CD4-positive, alpha-beta T cell treated with Interferon alpha-2 for 1 hour (primary cell): Measurements from ENCODE around the gene ATG7.
A peak's percentile ranks its signal among the peaks of the same experiment; 100 is the strongest.
"Not testable (repeated sequence)": the region's sequence is repeated elsewhere in the genome, so short reads cannot be mapped to it uniquely, and the experiment has no call there.

Experiments used
- DNase-seq, 2 donors: peaks; one replicate each; pipeline ENCODE4 v3.0.0-alpha.2; 2020 to 2022

Gene ATG7

GRCh38 chr3:11437506-11437905 is 165.3 kb downstream of the ATG7 start:
- DNase-seq, result no peak

- no peak for DNase-seq
Measured at GRCh38 chr3:11438646-11439045, 166.4 kb downstream of the ATG7 start.

GRCh38 chr3:11441346-11441745 is 169.1 kb downstream of the ATG7 start:
- DNase-seq, result not testable (repeated sequence)

- DNase-seq, result no peak
Measured at GRCh38 chr3:11444404-11444803, 172.2 kb downstream of the ATG7 start.

GRCh38 chr3:11445193-11445592 is 173.0 kb downstream of the ATG7 start:
- DNase-seq, result not testable (repeated sequence)

- DNase-seq, result no peak
Measured at GRCh38 chr3:11445883-11446282, 173.7 kb downstream of the ATG7 start.

- no peak for DNase-seq
Measured at GRCh38 chr3:11447584-11448200, 175.5 kb downstream of the ATG7 start.

GRCh38 chr3:11450015-11450414 is 177.8 kb downstream of the ATG7 start:
- DNase-seq, result no peak

- no peak for DNase-seq
Measured at GRCh38 chr3:11452312-11452711, 180.1 kb downstream of the ATG7 start.

GRCh38 chr3:11452885-11453847 is 181.0 kb downstream of the ATG7 start:
- DNase-seq, result no peak

- peak; percentile 1 to 24 for DNase-seq
Measured at GRCh38 chr3:11455956-11456355, 183.8 kb downstream of the ATG7 start.

- no peak for DNase-seq
Measured at GRCh38 chr3:11457135-11457534, 184.9 kb downstream of the ATG7 start.

- no peak for DNase-seq
Measured at GRCh38 chr3:11459186-11459824, 187.1 kb downstream of the ATG7 start.

GRCh38 chr3:11461226-11461625 is 189.0 kb downstream of the ATG7 start:
- DNase-seq, result no peak

- not testable (repeated sequence) for DNase-seq
Measured at GRCh38 chr3:11462673-11463072, 190.5 kb downstream of the ATG7 start.

GRCh38 chr3:11463591-11463990 is 191.4 kb downstream of the ATG7 start:
- no peak for DNase-seq

- no peak for DNase-seq
Measured at GRCh38 chr3:11464356-11464755, 192.2 kb downstream of the ATG7 start.

- DNase-seq, result no peak
Measured at GRCh38 chr3:11465744-11466616, 193.8 kb downstream of the ATG7 start.

GRCh38 chr3:11467875-11468274 is 195.7 kb downstream of the ATG7 start:
- no peak for DNase-seq

GRCh38 chr3:11470031-11470853 is 198.0 kb downstream of the ATG7 start:
- DNase-seq, result no peak

- no peak for DNase-seq
Measured at GRCh38 chr3:11475324-11475723, 203.1 kb downstream of the ATG7 start.

GRCh38 chr3:11476735-11477144 is 204.5 kb downstream of the ATG7 start:
- no peak for DNase-seq
